Stomach smooth muscle (tissue), 2 donors: ENCODE data around the gene SPAG9.
"Not testable (repeated sequence)": the region's sequence is repeated elsewhere in the genome, so short reads cannot be mapped to it uniquely, and the experiment has no call there.

Experiments
- H3K27ac ChIP-seq: one replicate; pipeline ENCODE4 v1.7.0; 2013; ENCODE audit warnings: mild to moderate bottlenecking, low read length, inconsistent platforms
- H3K27me3 ChIP-seq, 2 donors: one replicate each; pipeline ENCODE4 v1.7.0; 2013; ENCODE audit warnings: low read length in 2 of 2; ENCODE audit not compliant: insufficient read depth in 2 of 2, control insufficient read depth in 1 of 2
- H3K36me3 ChIP-seq, 2 donors: one replicate each; pipeline ENCODE4 v1.7.0; 2013; ENCODE audit warnings: low read length in 2 of 2; ENCODE audit not compliant: control insufficient read depth in 2 of 2, insufficient read depth in 2 of 2
- H3K4me1 ChIP-seq: one replicate; pipeline ENCODE4 v1.7.0; 2013; ENCODE audit warnings: low read length; ENCODE audit not compliant: control insufficient read depth, insufficient read depth
- H3K4me3 ChIP-seq, 2 donors: one replicate each; pipeline ENCODE4 v1.7.0; 2013; ENCODE audit warnings: low read length in 2 of 2
- H3K9ac ChIP-seq, 2 donors: one replicate each; pipeline ENCODE4 v1.7.0; 2013; ENCODE audit warnings: low read length in 2 of 2, mild to moderate bottlenecking in 1 of 2
- H3K9me3 ChIP-seq, 2 donors: one replicate each; pipeline ENCODE4 v1.7.0; 2013; ENCODE audit warnings: low read length in 2 of 2; ENCODE audit not compliant: control insufficient read depth in 2 of 2
- donor health status: healthy.
- donor health status: Pancreatic carcinoma.

SPAG9 gene

DNA sequence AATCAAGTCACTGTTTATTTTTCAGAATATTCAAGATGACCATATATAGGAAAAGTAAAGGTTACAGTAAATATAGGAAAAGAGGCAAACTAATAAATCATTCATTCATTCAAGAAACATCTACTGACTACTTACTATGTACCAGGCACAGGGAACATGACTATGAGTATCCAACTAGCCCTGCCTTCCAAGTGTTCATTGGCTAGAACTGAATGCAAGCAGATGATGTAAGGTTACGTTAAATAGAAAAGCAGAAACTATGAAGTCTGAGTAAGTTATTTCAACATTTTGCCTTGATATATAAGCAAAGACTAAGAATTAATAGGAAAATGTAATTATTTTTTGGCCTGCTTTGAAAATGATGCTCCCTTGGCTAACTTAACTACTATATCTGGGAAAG, 36.7 kb downstream of the SPAG9 start:
- no peak overlapping the region for H3K9ac ChIP-seq
- no peaks in the 10 kb centered on the region for H3K27me3 ChIP-seq
- no peak overlapping the region for H3K27ac ChIP-seq
- no peak overlapping the region for H3K4me3 ChIP-seq
- H3K4me1 ChIP-seq = no peaks in the 10 kb centered on the region
- peaks cover 0 to 2% of the 10 kb centered on the region in 2 donors for H3K36me3 ChIP-seq
- H3K9me3 ChIP-seq = no peaks in the 10 kb centered on the region

- H3K4me1 ChIP-seq, H3K27me3 ChIP-seq, H3K9me3 ChIP-seq, H3K27ac ChIP-seq, H3K4me3 ChIP-seq, H3K36me3 ChIP-seq, H3K9ac ChIP-seq: not testable (repeated sequence)
These were observed 37.3 kb downstream of the SPAG9 start for GRCh38 chr17:51083364-51083763.

DNA sequence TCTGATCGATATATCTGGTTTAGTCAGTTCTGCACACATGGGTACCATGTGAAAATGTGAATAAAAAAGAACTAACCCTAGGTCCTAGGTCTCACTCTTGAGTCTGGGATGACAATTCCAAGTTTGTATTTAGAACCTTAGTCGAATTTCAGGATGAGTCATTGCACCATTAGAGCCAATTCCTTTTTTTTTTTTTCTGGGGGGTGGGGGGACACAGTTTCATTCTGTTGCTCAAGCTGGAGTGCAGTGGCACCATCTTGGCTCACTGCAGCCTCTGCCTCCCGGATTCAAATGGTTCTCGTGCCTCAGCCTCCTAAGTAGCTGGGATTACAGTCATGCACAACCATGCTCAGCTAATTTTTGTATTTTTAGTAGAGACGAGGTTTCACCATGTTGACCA, 41.6 kb downstream of the SPAG9 start:
- Histone ChIP-seq H3K9me3 (no peaks in the 10 kb centered on the region), H3K27me3 (no peaks in the 10 kb centered on the region), H3K9ac (no peak overlapping the region), H3K27ac (no peak overlapping the region), H3K4me1 (no peaks in the 10 kb centered on the region), H3K4me3 (no peak overlapping the region), H3K36me3 (peaks cover 8 to 20% of the 10 kb centered on the region in 2 donors)

GRCh38 chr17:51078009-51078592, 42.6 kb downstream of the SPAG9 start:
- no peak overlapping the region for H3K27ac ChIP-seq
- H3K9me3 ChIP-seq = no peaks in the 10 kb centered on the region

GRCh38 chr17:51076821-51077220, 43.8 kb downstream of the SPAG9 start:
- Histone ChIP-seq H3K27me3 (no peaks in the 10 kb centered on the region), H3K36me3 (peaks cover 8 to 20% of the 10 kb centered on the region in 2 donors), H3K9ac (no peak overlapping the region), H3K9me3 (no peaks in the 10 kb centered on the region), H3K4me1 (no peaks in the 10 kb centered on the region), H3K4me3 (no peak overlapping the region), H3K27ac (no peak overlapping the region)

More at GRCh38 chr17:51078009-51078592, 42.6 kb downstream of the SPAG9 start:
- no peak overlapping the region for H3K4me3 ChIP-seq
- no peaks in the 10 kb centered on the region for H3K4me1 ChIP-seq
- H3K36me3 ChIP-seq = peaks cover 8 to 20% of the 10 kb centered on the region in 2 donors
- no peaks in the 10 kb centered on the region for H3K27me3 ChIP-seq
- H3K9ac ChIP-seq = no peak overlapping the region

DNA sequence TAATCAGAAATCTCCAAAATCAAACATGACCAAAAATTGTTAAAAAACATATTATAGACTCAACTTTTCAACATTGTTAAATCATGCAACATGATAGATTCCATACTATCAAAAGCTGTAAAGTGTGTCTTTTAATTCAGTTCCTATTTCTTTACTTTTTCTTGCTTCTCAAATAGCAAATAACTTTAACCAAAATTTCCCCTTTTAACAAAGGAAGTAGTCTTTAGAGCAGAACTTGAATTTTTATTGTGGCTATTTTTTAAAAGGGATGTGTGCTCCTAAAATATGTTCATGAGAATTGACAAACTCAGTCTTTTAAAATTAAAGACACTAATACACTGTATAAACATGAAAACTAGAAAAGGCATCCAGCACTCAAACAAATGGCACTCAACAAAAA, 49.1 kb downstream of the SPAG9 start:
- Histone ChIP-seq H3K27ac (no peak overlapping the region), H3K4me1 (no peaks in the 10 kb centered on the region)

GRCh38 chr17:51065466-51065865, 55.2 kb downstream of the SPAG9 start:
- no peaks in the 10 kb centered on the region for H3K36me3 ChIP-seq
- no peaks in the 10 kb centered on the region for H3K4me1 ChIP-seq
- H3K27me3 ChIP-seq = no peaks in the 10 kb centered on the region
- H3K9me3 ChIP-seq = no peaks in the 10 kb centered on the region
- no peak overlapping the region for H3K9ac ChIP-seq
- no peak overlapping the region for H3K4me3 ChIP-seq
- no peak overlapping the region for H3K27ac ChIP-seq

More for the DNA sequence above, 49.1 kb downstream of the SPAG9 start:
- Histone ChIP-seq H3K4me3 (no peak overlapping the region), H3K9ac (no peak overlapping the region), H3K9me3 (no peaks in the 10 kb centered on the region), H3K36me3 (peaks cover 0 to under 1% of the 10 kb centered on the region in 2 donors), H3K27me3 (no peaks in the 10 kb centered on the region)

GRCh38 chr17:51064061-51064735, 56.5 kb downstream of the SPAG9 start:
- H3K27ac ChIP-seq = no peak overlapping the region
- H3K9ac ChIP-seq = no peak overlapping the region
- H3K4me1 ChIP-seq = no peaks in the 10 kb centered on the region
- no peaks in the 10 kb centered on the region for H3K9me3 ChIP-seq
- H3K27me3 ChIP-seq = no peaks in the 10 kb centered on the region
- H3K36me3 ChIP-seq = no peaks in the 10 kb centered on the region
- H3K4me3 ChIP-seq = no peak overlapping the region

DNA sequence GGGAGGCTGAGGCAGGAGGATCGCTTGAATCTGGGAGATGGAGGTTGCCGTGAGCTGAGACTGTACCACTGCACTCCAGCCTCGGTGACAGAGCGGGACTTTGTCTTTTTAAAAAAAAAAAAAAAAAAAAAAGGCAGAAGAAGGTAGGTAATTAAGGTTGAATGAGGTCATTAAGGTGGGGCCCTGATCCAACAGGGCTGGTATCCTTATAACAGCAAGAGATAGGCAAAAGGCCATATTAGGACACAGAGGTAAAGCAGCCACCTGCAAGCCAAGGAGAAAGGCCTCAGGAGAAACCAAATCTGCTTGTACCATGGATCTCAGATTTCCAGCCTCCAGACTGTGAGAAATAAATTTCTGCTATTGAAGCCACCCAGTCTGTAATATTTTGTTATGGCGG, 60.3 kb downstream of the SPAG9 start:
- Histone ChIP-seq H3K36me3 (no peaks in the 10 kb centered on the region), H3K27ac (no peak overlapping the region), H3K4me1 (peaks cover 3% of the 10 kb centered on the region), H3K9me3 (no peaks in the 10 kb centered on the region), H3K9ac (no peak overlapping the region), H3K27me3 (no peaks in the 10 kb centered on the region), H3K4me3 (no peak overlapping the region)

- no peaks in the 10 kb centered on the region for H3K27me3 ChIP-seq
- peaks cover 3% of the 10 kb centered on the region for H3K4me1 ChIP-seq
- H3K9ac ChIP-seq = no peak overlapping the region
- no peaks in the 10 kb centered on the region for H3K9me3 ChIP-seq
- no peaks in the 10 kb centered on the region for H3K36me3 ChIP-seq
- H3K4me3 ChIP-seq = no peak overlapping the region
- no peak overlapping the region for H3K27ac ChIP-seq
These were observed 60.9 kb downstream of the SPAG9 start for GRCh38 chr17:51059781-51060180.

- Histone ChIP-seq H3K4me1 (peaks cover 3% of the 10 kb centered on the region), H3K36me3 (no peaks in the 10 kb centered on the region), H3K27me3 (no peaks in the 10 kb centered on the region), H3K4me3 (no peak overlapping the region), H3K9ac (peak overlapping the region in 1 of 2 donors; percentile 4), H3K9me3 (no peaks in the 10 kb centered on the region), H3K27ac (peak overlapping the region; percentile 64)
These were observed 63.1 kb downstream of the SPAG9 start for GRCh38 chr17:51057534-51057933.
